Measurements from ENCODE around the gene BOLL.
"Not testable (repeated sequence)": the region's sequence is repeated elsewhere in the genome, so short reads cannot be mapped to it uniquely, and the experiment has no call there.

BOLL gene

GRCh38 chr2:197784956-197785941 is at the start of gene BOLL:
BOLL (minus strand) TSS chr2:197785319; CDS start chr2:197781850, 3,469 bp downstream.
- peak within 1 kb of the TSS; percentile 68 for H3K9ac ChIP-seq (ENCODE audit: insufficient read length, low read depth)
- H3K36me3 ChIP-seq (ENCODE audit: insufficient read depth, insufficient read length, low read length): no peaks in the 10 kb centered on the region
- peaks cover 32% of the 10 kb centered on the region for H3K27me3 ChIP-seq (ENCODE audit: insufficient read depth, insufficient read length)
- no peak for DNase-seq (ENCODE audit: low read depth, low spot score)
- H3K4me1 ChIP-seq (ENCODE audit: insufficient read depth, insufficient read length): no peaks in the 10 kb centered on the region
- TF ChIP-seq YY1 (IDR thresholded peaks at IDR 0.05; ENCODE audit: insufficient read depth, insufficient read length) (no peak), SUZ12 (IDR thresholded peaks at IDR 0.05; ENCODE audit: extremely low read depth, insufficient read depth, insufficient read length) (no peak), ZNF274 (IDR thresholded peaks at IDR 0.05; ENCODE audit: low read depth, low read length) (no peak)
- H3K4me3 ChIP-seq (ENCODE audit: insufficient read length, low read depth): peak within 1 kb of the TSS; percentile 58
- H3K9me3 ChIP-seq (ENCODE audit: insufficient read depth, low read length): peaks cover 8% of the 10 kb centered on the region; the same call in 1 of the 2 replicates

- not testable (repeated sequence) for H3K27me3 ChIP-seq (ENCODE audit: insufficient read depth, insufficient read length); H3K4me1 ChIP-seq (ENCODE audit: insufficient read depth, insufficient read length); H3K9me3 ChIP-seq (ENCODE audit: insufficient read depth, low read length); DNase-seq (ENCODE audit: low read depth, low spot score); H3K9ac ChIP-seq (ENCODE audit: insufficient read length, low read depth); H3K4me3 ChIP-seq (ENCODE audit: insufficient read length, low read depth); H3K36me3 ChIP-seq (ENCODE audit: insufficient read depth, insufficient read length, low read length)
Measured at GRCh38 chr2:197834771-197835170, 49.7 kb upstream of the BOLL start.

- Histone ChIP-seq H3K36me3 (ENCODE audit: insufficient read depth, insufficient read length, low read length) (no peaks in the 10 kb centered on the region), H3K4me3 (ENCODE audit: insufficient read length, low read depth) (no peak overlapping the region), H3K4me1 (ENCODE audit: insufficient read depth, insufficient read length) (no peaks in the 10 kb centered on the region), H3K27me3 (ENCODE audit: insufficient read depth, insufficient read length) (no peaks in the 10 kb centered on the region), H3K9ac (ENCODE audit: insufficient read length, low read depth) (no peak overlapping the region), H3K9me3 (ENCODE audit: insufficient read depth, low read length) (no peaks in the 10 kb centered on the region)
- DNase-seq (ENCODE audit: low read depth, low spot score): no peak
- no peak for TF ChIP-seq ZNF274 (IDR thresholded peaks at IDR 0.05; ENCODE audit: low read depth, low read length)
- no peak for TF ChIP-seq SUZ12 (IDR thresholded peaks at IDR 0.05; ENCODE audit: extremely low read depth, insufficient read depth, insufficient read length)
- TF ChIP-seq YY1 (IDR thresholded peaks at IDR 0.05; ENCODE audit: insufficient read depth, insufficient read length): no peak
Measured at GRCh38 chr2:197828464-197829135, 43.5 kb upstream of the BOLL start.

GRCh38 chr2:197827618-197828017 is 42.5 kb upstream of the BOLL start:
- H3K4me3 ChIP-seq (ENCODE audit: insufficient read length, low read depth): no peak overlapping the region
- TF ChIP-seq SUZ12 (IDR thresholded peaks at IDR 0.05; ENCODE audit: extremely low read depth, insufficient read depth, insufficient read length) (no peak), YY1 (IDR thresholded peaks at IDR 0.05; ENCODE audit: insufficient read depth, insufficient read length) (no peak), ZNF274 (IDR thresholded peaks at IDR 0.05; ENCODE audit: low read depth, low read length) (no peak)
- no peaks in the 10 kb centered on the region for H3K27me3 ChIP-seq (ENCODE audit: insufficient read depth, insufficient read length)
- no peaks in the 10 kb centered on the region for H3K4me1 ChIP-seq (ENCODE audit: insufficient read depth, insufficient read length)
- H3K36me3 ChIP-seq (ENCODE audit: insufficient read depth, insufficient read length, low read length): no peaks in the 10 kb centered on the region
- no peak for DNase-seq (ENCODE audit: low read depth, low spot score)
- H3K9ac ChIP-seq (ENCODE audit: insufficient read length, low read depth): no peak overlapping the region
- no peaks in the 10 kb centered on the region for H3K9me3 ChIP-seq (ENCODE audit: insufficient read depth, low read length)

GRCh38 chr2:197822333-197822732 is 37.2 kb upstream of the BOLL start:
- no peak overlapping the region for H3K4me3 ChIP-seq (ENCODE audit: insufficient read length, low read depth)
- no peaks in the 10 kb centered on the region for H3K27me3 ChIP-seq (ENCODE audit: insufficient read depth, insufficient read length)
- no peaks in the 10 kb centered on the region for H3K4me1 ChIP-seq (ENCODE audit: insufficient read depth, insufficient read length)
- no peaks in the 10 kb centered on the region for H3K36me3 ChIP-seq (ENCODE audit: insufficient read depth, insufficient read length, low read length)
- TF ChIP-seq ZNF274 (IDR thresholded peaks at IDR 0.05; ENCODE audit: low read depth, low read length) (no peak), SUZ12 (IDR thresholded peaks at IDR 0.05; ENCODE audit: extremely low read depth, insufficient read depth, insufficient read length) (no peak), YY1 (IDR thresholded peaks at IDR 0.05; ENCODE audit: insufficient read depth, insufficient read length) (no peak)
- no peak for DNase-seq (ENCODE audit: low read depth, low spot score)
- H3K9ac ChIP-seq (ENCODE audit: insufficient read length, low read depth): no peak overlapping the region
- H3K9me3 ChIP-seq (ENCODE audit: insufficient read depth, low read length): no peaks in the 10 kb centered on the region

- H3K36me3 ChIP-seq (ENCODE audit: insufficient read depth, insufficient read length, low read length): no peaks in the 10 kb centered on the region
- no peak overlapping the region for H3K9ac ChIP-seq (ENCODE audit: insufficient read length, low read depth)
- no peaks in the 10 kb centered on the region for H3K27me3 ChIP-seq (ENCODE audit: insufficient read depth, insufficient read length)
- H3K4me3 ChIP-seq (ENCODE audit: insufficient read length, low read depth): no peak overlapping the region
- TF ChIP-seq ZNF274 (IDR thresholded peaks at IDR 0.05; ENCODE audit: low read depth, low read length) (no peak), SUZ12 (IDR thresholded peaks at IDR 0.05; ENCODE audit: extremely low read depth, insufficient read depth, insufficient read length) (no peak), YY1 (IDR thresholded peaks at IDR 0.05; ENCODE audit: insufficient read depth, insufficient read length) (no peak)
- H3K4me1 ChIP-seq (ENCODE audit: insufficient read depth, insufficient read length): no peaks in the 10 kb centered on the region
- no peaks in the 10 kb centered on the region for H3K9me3 ChIP-seq (ENCODE audit: insufficient read depth, low read length)
- DNase-seq (ENCODE audit: low read depth, low spot score): no peak
Measured at GRCh38 chr2:197821550-197822289, 36.6 kb upstream of the BOLL start.

- Histone ChIP-seq H3K9me3 (ENCODE audit: insufficient read depth, low read length) (no peaks in the 10 kb centered on the region), H3K4me3 (ENCODE audit: insufficient read length, low read depth) (no peak overlapping the region), H3K36me3 (ENCODE audit: insufficient read depth, insufficient read length, low read length) (no peaks in the 10 kb centered on the region), H3K9ac (ENCODE audit: insufficient read length, low read depth) (no peak overlapping the region), H3K27me3 (ENCODE audit: insufficient read depth, insufficient read length) (no peaks in the 10 kb centered on the region), H3K4me1 (ENCODE audit: insufficient read depth, insufficient read length) (no peaks in the 10 kb centered on the region)
- TF ChIP-seq SUZ12 (IDR thresholded peaks at IDR 0.05; ENCODE audit: extremely low read depth, insufficient read depth, insufficient read length) (no peak), ZNF274 (IDR thresholded peaks at IDR 0.05; ENCODE audit: low read depth, low read length) (no peak), YY1 (IDR thresholded peaks at IDR 0.05; ENCODE audit: insufficient read depth, insufficient read length) (no peak)
- no peak for DNase-seq (ENCODE audit: low read depth, low spot score)
Measured at GRCh38 chr2:197814526-197814925, 29.4 kb upstream of the BOLL start.
